ENCODE measurements around the gene COL24A1. TPM values are rescaled to one million over a fixed set of nuclear protein-coding genes. Genes with fewer than 3 reads are reported as not detected.

The COL24A1 gene
- total and polyA plus RNA-seq, 2 of the 8 experiments (the other 6 are each of a cell fraction or from before 2014, with no cell fraction given), result 0.23 to 1.1 TPM

DNA sequence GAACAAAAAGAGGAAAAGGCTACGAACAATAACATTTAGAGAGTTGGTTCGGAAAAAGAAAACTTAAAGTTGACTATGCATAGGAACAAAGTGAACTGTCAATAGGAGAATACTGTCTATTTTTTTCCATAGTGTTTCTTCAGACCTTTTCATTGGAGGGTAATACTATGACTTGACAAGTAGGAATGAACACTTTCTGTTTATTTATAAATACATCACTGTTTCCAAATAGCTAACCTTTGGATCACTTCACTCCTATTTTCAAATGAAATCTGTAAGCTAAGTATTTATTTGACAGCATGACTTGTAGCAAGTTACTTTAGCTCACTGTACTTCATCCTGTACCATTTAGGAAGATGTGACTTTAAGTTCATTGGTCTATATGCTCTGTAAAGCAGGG is 221.3 kb downstream of the COL24A1 start:
- Histone ChIP-seq H2AK5ac (ENCODE audit: low read depth, low read length) (no peak overlapping the region), H4K5ac (ENCODE audit: insufficient read length, low read depth, low read length) (no peak overlapping the region), H4K20me1 (replicated peaks in 1 of 2; ENCODE audit: control insufficient read depth in 1 of 2, insufficient read depth in 2 of 2, low read length in 2 of 2) (no peaks in the 10 kb centered on the region), H2BK15ac (ENCODE audit: low read length) (no peak overlapping the region), H2BK20ac (ENCODE audit: low read length) (no peak overlapping the region), H3K4me1 (replicated peaks in 1 of 4; ENCODE audit: control insufficient read depth in 3 of 4, insufficient read depth in 4 of 4, low read length in 3 of 4) (no peaks in the 10 kb centered on the region), H3K9me3 (ENCODE audit: insufficient read depth in 2 of 2, low read depth in 1 of 2, low read length in 1 of 2) (no peaks in the 10 kb centered on the region), H3K36me3 (ENCODE audit: control insufficient read depth in 2 of 4, insufficient read depth in 4 of 4, low read length in 3 of 4) (no peaks in the 10 kb centered on the region), H4K8ac (ENCODE audit: extremely low read depth, insufficient read depth, low read length) (no peak overlapping the region), H3K79me2 (ENCODE audit: control insufficient read depth in 1 of 2, insufficient read depth in 2 of 2, low read length in 2 of 2) (no peaks in the 10 kb centered on the region), H3K9ac (replicated peaks in 1 of 4; ENCODE audit: extremely low read depth in 1 of 4, low read depth in 3 of 4, low read length in 3 of 4) (no peak overlapping the region), H2BK120ac (replicated peaks; ENCODE audit: low read depth, low read length) (no peak overlapping the region), H3K27me3 (replicated peaks in 1 of 4; ENCODE audit: control insufficient read depth in 3 of 4, extremely low read depth in 1 of 4, insufficient read depth in 3 of 4, low read length in 3 of 4) (no peaks in the 10 kb centered on the region), H3K56ac (replicated peaks; ENCODE audit: insufficient read length, low read depth, low read length) (no peak overlapping the region), H3K23ac (ENCODE audit: insufficient read length) (no peak overlapping the region), H3K18ac (ENCODE audit: extremely low read depth, low read length) (no peak overlapping the region), H3K4ac (replicated peaks; ENCODE audit: insufficient read length, low read depth, low read length) (no peak overlapping the region), H3K4me2 (ENCODE audit: insufficient read depth in 1 of 2, low read depth in 2 of 2, low read length in 2 of 2) (no peak overlapping the region), H4K91ac (replicated peaks; ENCODE audit: insufficient read length, low read length) (no peak overlapping the region), H3K23me2 (ENCODE audit: low read depth, low read length) (no peaks in the 10 kb centered on the region), H3K14ac (ENCODE audit: insufficient read length) (no peak overlapping the region), H3K79me1 (ENCODE audit: low read depth, low read length) (no peaks in the 10 kb centered on the region), H2AFZ (ENCODE audit: low read length) (no peak overlapping the region), H2BK12ac (ENCODE audit: low read depth, low read length) (no peak overlapping the region), H3K27ac (ENCODE audit: low read depth, low read length) (no peak overlapping the region), H3K4me3 (ENCODE audit: extremely low read depth in 1 of 4, insufficient read depth in 2 of 4, low read depth in 3 of 4, low read length in 4 of 4) (no peak overlapping the region), H2BK5ac (ENCODE audit: low read depth, low read length) (no peak overlapping the region)
- DNase-seq (ENCODE audit: low read depth in 1 of 2, low spot score in 2 of 2) (no peak), FAIRE-seq (no peak)
- WGBS, 2 experiments (ENCODE audit: extremely low coverage in 1 of 2, insufficient coverage in 1 of 2, insufficient read length in 1 of 2, insufficient replicate concordance in 2 of 2, low coverage in 1 of 2, low lambda C conversion rate in 2 of 2, missing lambda C conversion rate in 1 of 2), result 94% methylated on average over 2 of the region's 2 CpGs; no CpG with 5 or more reads in 1 of the 2 experiments
- ChIA-PET POLR2A (ENCODE audit: partially characterized antibody) (no interaction called here), CTCF (ENCODE audit: partially characterized antibody) (no interaction called here)
- TF ChIP-seq RFX5 (IDR thresholded peaks at IDR 0.05; ENCODE audit: borderline replicate concordance, low read depth, low read length) (no peak), RBBP5 (IDR thresholded peaks at IDR 0.05; ENCODE audit: borderline replicate concordance, low read depth, low read length) (no peak), BRCA1 (IDR thresholded peaks at IDR 0.05; ENCODE audit: low read depth, low read length) (no peak), SAP30 (IDR thresholded peaks at IDR 0.05; ENCODE audit: insufficient read depth, insufficient replicate concordance, low read length) (no peak), CHD1 (IDR thresholded peaks at IDR 0.05; ENCODE audit: low read depth, low read length) (no peak), TAF7 (optimal IDR thresholded peaks at IDR 0.05; ENCODE audit: borderline replicate concordance, low read depth, low read length) (no peak), RNF2 (IDR thresholded peaks at IDR 0.05; ENCODE audit: borderline replicate concordance, low read depth, low read length, missing control alignments, poor library complexity, severe bottlenecking) (no peak), SP1 (IDR thresholded peaks at IDR 0.05; ENCODE audit: low read depth, low read length) (no peak), SRF (IDR thresholded peaks at IDR 0.05; ENCODE audit: low read depth, low read length) (no peak), CBX5 (IDR thresholded peaks at IDR 0.05; ENCODE audit: low read depth, low read length) (no peak), POLR2AphosphoS5 (IDR thresholded peaks at IDR 0.05; ENCODE audit: low read depth, low read length) (no peak)
- TF ChIP-seq, protein P1, sequence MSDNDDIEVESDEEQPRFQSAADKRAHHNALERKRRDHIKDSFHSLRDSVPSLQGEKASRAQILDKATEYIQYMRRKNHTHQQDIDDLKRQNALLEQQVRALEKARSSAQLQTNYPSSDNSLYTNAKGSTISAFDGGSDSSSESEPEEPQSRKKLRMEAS (IDR thresholded peaks at IDR 0.05), result no peak

Measured in H1 (cell line).